Lung microvascular endothelial cell (primary cell): ENCODE measurements around the gene TMEM203. TPM values are rescaled to one million over a fixed set of nuclear protein-coding genes. Genes with fewer than 3 reads are reported as not detected.
A peak's percentile ranks its signal among the peaks of the same experiment; 100 is the strongest.

Experiments used
- DNase-seq, 2 donors: peaks; one replicate each; pipeline versions ENCODE4 v3.0.0 to v3.0.0-alpha.2; 2010; ENCODE audit warnings: low read depth in 2 of 2
- total RNA-seq: library from RNA; depleted of rRNA; stranded (reverse); fragments of >200 nt; gene quantifications from 2 replicates; pipeline ENCODE4 v1.2.1, GENCODE V29; 2014

The TMEM203 gene
- total RNA-seq, 1 donor from 2014 or later: 26.0 TPM

- DNase-seq: no peak
These were observed 22.6 kb downstream of the TMEM203 start for GRCh38 chr9:137182836-137183235.

GRCh38 chr9:137181680-137182079, 23.8 kb downstream of the TMEM203 start:
- DNase-seq: no peak

GRCh38 chr9:137180491-137180890, 25.0 kb downstream of the TMEM203 start:
- DNase-seq: no peak

GRCh38 chr9:137179761-137180160, 25.7 kb downstream of the TMEM203 start:
- DNase-seq: no peak

- no peak for DNase-seq
These were observed 26.4 kb downstream of the TMEM203 start for GRCh38 chr9:137178939-137179630.

- peak in 1 of 2 donors; percentile 22 for DNase-seq
These were observed 27.1 kb downstream of the TMEM203 start for GRCh38 chr9:137178201-137178938.

GRCh38 chr9:137176302-137177182, 28.9 kb downstream of the TMEM203 start:
- peak; percentile 57 to 65 for DNase-seq

- no peak for DNase-seq
These were observed 30.0 kb downstream of the TMEM203 start for GRCh38 chr9:137175345-137175961.

GRCh38 chr9:137174722-137175293, 30.6 kb downstream of the TMEM203 start:
- DNase-seq: no peak

GRCh38 chr9:137173796-137174664, 31.4 kb downstream of the TMEM203 start:
- no peak for DNase-seq

- DNase-seq: no peak
These were observed 32.3 kb downstream of the TMEM203 start for GRCh38 chr9:137172901-137173795.

- DNase-seq: no peak
These were observed 34.1 kb downstream of the TMEM203 start for GRCh38 chr9:137171149-137171900.

- DNase-seq: no peak
These were observed 34.8 kb downstream of the TMEM203 start for GRCh38 chr9:137170486-137171148.

GRCh38 chr9:137169896-137170358, 35.5 kb downstream of the TMEM203 start, which contains the start of gene LRRC26:
Gene LRRC26, minus strand, starts transcription at chr9:137170051. Its CDS starts 108 bp downstream, at chr9:137169943.
- no peak for DNase-seq

GRCh38 chr9:137168904-137169856, 36.3 kb downstream of the TMEM203 start:
- DNase-seq: peak; percentile 40 to 72

GRCh38 chr9:137168573-137168903, 36.9 kb downstream of the TMEM203 start:
- no peak for DNase-seq
